Measurements from ENCODE around the gene CLSTN1. TPM values are rescaled to one million over a fixed set of nuclear protein-coding genes. Genes with fewer than 3 reads are reported as not detected.

Gene CLSTN1
- total RNA-seq, 1 experiment from 2014 or later, result 100 TPM

GRCh38 chr1:9793291-9793690, 30.5 kb downstream of the CLSTN1 start:
- peaks cover 2% of the 10 kb centered on the region; the same call in 1 of the 2 replicates for H3K4me1 ChIP-seq (ENCODE audit: insufficient read depth, low read length)
- H3K79me1 ChIP-seq (ENCODE audit: insufficient read depth, low read depth, low read length, poor library complexity, severe bottlenecking), result peaks cover 9% of the 10 kb centered on the region
- H3K27me3 ChIP-seq (ENCODE audit: insufficient read depth, low read length), result no peaks in the 10 kb centered on the region
- Mint-ChIP-seq H3K27me3 (ENCODE audit: low read depth) (no peaks in the 10 kb centered on the region), H3K4me1 (peaks cover 41 to 50% of the 10 kb centered on the region in 2 experiments), H3K27ac (peak overlapping the region in 2 of 3 experiments; percentile 25 to 76; a peak in 2 of 7 replicates), H3K9me3 (no peaks in the 10 kb centered on the region; a peak in 2 of 5 replicates), H3K36me3 (ENCODE audit: insufficient read depth in 1 of 3, low read depth in 3 of 3) (peaks cover 6 to 18% (median 6%) of the 10 kb centered on the region in 3 experiments; a peak in 4 of 7 replicates), H3K4me3 (no peak overlapping the region)
- H3K27ac ChIP-seq (ENCODE audit: insufficient read length, low read depth, low read length), result no peak overlapping the region
- no peak overlapping the region for H2BK120ac ChIP-seq (ENCODE audit: low read depth, low read length, poor library complexity, severe bottlenecking)
- no peak overlapping the region for H3K14ac ChIP-seq (ENCODE audit: insufficient read depth, low read length)
- no peak overlapping the region for H2BK5ac ChIP-seq (ENCODE audit: insufficient read length, low read length)
- no peak overlapping the region for H4K8ac ChIP-seq (replicated peaks; ENCODE audit: insufficient read length, low read depth, low read length)
- H3K4me2 ChIP-seq (ENCODE audit: insufficient read depth, insufficient read length, low read length), result no peak overlapping the region
- H3K9me3 ChIP-seq (ENCODE audit: control insufficient read depth, low read depth, low read length), result no peaks in the 10 kb centered on the region
- H3K18ac ChIP-seq (ENCODE audit: insufficient read length, low read depth, low read length), result no peak overlapping the region
- no peak overlapping the region for H2AK5ac ChIP-seq (ENCODE audit: insufficient read length, low read length)
- H3T11ph ChIP-seq (ENCODE audit: low read length), result no peak overlapping the region
- no CpG with 5 or more reads among the region's 15 CpGs for WGBS (ENCODE audit: extremely low coverage, insufficient read length, low lambda C conversion rate)
- H4K5ac ChIP-seq (ENCODE audit: insufficient read length, low read depth, low read length), result no peak overlapping the region
- H3K4ac ChIP-seq (ENCODE audit: low read depth, low read length), result no peak overlapping the region; the same call in 1 of the 2 replicates
- H3K56ac ChIP-seq (ENCODE audit: insufficient read length, low read depth, low read length), result no peak overlapping the region
- H2BK12ac ChIP-seq (ENCODE audit: insufficient read length, low read depth, low read length), result no peak overlapping the region
- no peak for TF ChIP-seq CTCF (conservative IDR thresholded peaks at IDR 0.05)
- no peak overlapping the region for H2AFZ ChIP-seq (ENCODE audit: low read length)
- no peaks in the 10 kb centered on the region for H4K20me1 ChIP-seq (ENCODE audit: control insufficient read depth, insufficient read depth, insufficient read length)
- no peak overlapping the region for H3K23ac ChIP-seq (ENCODE audit: insufficient read length, low read depth, low read length)
- H3K79me2 ChIP-seq (ENCODE audit: insufficient read depth, low read length), result peaks cover 10% of the 10 kb centered on the region; the same call in 1 of the 2 replicates
- H3K23me2 ChIP-seq (ENCODE audit: insufficient read length, low read depth, low read length, poor library complexity, severe bottlenecking), result no peaks in the 10 kb centered on the region
- no peak for DNase-seq
- H4K91ac ChIP-seq (ENCODE audit: insufficient read length, low read depth, low read length), result no peak overlapping the region
- H2BK15ac ChIP-seq (ENCODE audit: low read depth, low read length), result no peak overlapping the region
- H2BK20ac ChIP-seq (ENCODE audit: low read depth, low read length, poor library complexity, severe bottlenecking), result no peak overlapping the region
- H3K9ac ChIP-seq (ENCODE audit: extremely low read depth, insufficient read length, low read length), result no peak overlapping the region
